IMR-90 (cell line): Measurements from ENCODE around the gene PIMREG. TPM values are rescaled to one million over a fixed set of nuclear protein-coding genes. Genes with fewer than 3 reads are reported as not detected.

Experiments
- ATAC-seq: fragments of 200-7000 bp; cut with Tn5 transposase; 2 replicates; pipeline ENCODE4 v1.9.1; 2020; ENCODE audit warnings: low read depth, mild to moderate bottlenecking, moderate library complexity
- BruUV-seq: library from RNA; stranded (reverse); fragments of 400-500 nt; replicated peaks from 2 replicates; lab custom pipeline; 2021; lab: Mats Ljungman, UMichigan
- CTCF ChIA-PET: fragments of 300-600 bp; formaldehyde crosslinking; extraction: SDS; loops from one replicate; lab custom pipeline; 2021; ENCODE audit warnings: antibody characterized with exemption; lab: Yijun Ruan, JAX
- POLR2A ChIA-PET: fragments of 300-600 bp; sonication (Branson Sonifier 250); formaldehyde crosslinking; loops from one replicate; lab custom pipeline; 2022; ENCODE audit warnings: antibody characterized with exemption; ENCODE audit not compliant: unreplicated experiment; lab: Charles Lee
- DNase-seq: peaks from one replicate; pipeline ENCODE4 v3.0.0; 2013
- H2AFZ ChIP-seq: replicated peaks from 2 replicates; pipeline ENCODE3; 2013; ENCODE audit warnings: low read length, mild to moderate bottlenecking; ENCODE audit not compliant: poor library complexity
- H2AK5ac ChIP-seq: 2 replicates; pipeline ENCODE4 v1.6.1; 2013; ENCODE audit warnings: low read depth, low read length, inconsistent platforms
- H2AK9ac ChIP-seq: replicated peaks from 2 replicates; pipeline ENCODE3; 2013; ENCODE audit warnings: mild to moderate bottlenecking, low read depth, low read length, moderate library complexity; ENCODE audit not compliant: poor library complexity
- H2BK120ac ChIP-seq: 2 replicates; pipeline ENCODE4 v1.6.1; 2013; ENCODE audit warnings: low read depth, low read length, inconsistent platforms
- H2BK15ac ChIP-seq: 3 replicates; pipeline ENCODE4 v1.6.1; 2013; ENCODE audit warnings: low read depth, low read length, inconsistent platforms
- H2BK20ac ChIP-seq: 2 replicates; pipeline ENCODE4 v1.6.1; 2013; ENCODE audit warnings: low read depth, mild to moderate bottlenecking, inconsistent platforms, low read length, moderate library complexity
- H2BK5ac ChIP-seq: 2 replicates; pipeline ENCODE4 v1.6.1; 2013; ENCODE audit warnings: mild to moderate bottlenecking, low read depth, low read length, inconsistent platforms; ENCODE audit not compliant: poor library complexity, severe bottlenecking
- H3K14ac ChIP-seq: replicated peaks from 2 replicates; pipeline ENCODE4 v1.6.1; 2013; ENCODE audit warnings: low read depth, low read length, inconsistent platforms
- H3K18ac ChIP-seq: 2 replicates; pipeline ENCODE4 v1.6.1; 2013; ENCODE audit warnings: low read depth, low read length, control low read depth
- H3K23ac ChIP-seq: 2 replicates; pipeline ENCODE4 v1.6.1; 2013; ENCODE audit warnings: low read depth, low read length, inconsistent platforms
- H3K27ac ChIP-seq: 2 replicates; pipeline ENCODE4 v1.5.1; 2013; ENCODE audit warnings: mild to moderate bottlenecking, control low read depth, low read length; ENCODE audit not compliant: insufficient read depth
- H3K27me3 ChIP-seq: 2 replicates; pipeline ENCODE4 v1.6.1; 2013; ENCODE audit warnings: low read length; ENCODE audit not compliant: control insufficient read depth, insufficient read depth
- H3K36me3 ChIP-seq: 2 replicates; pipeline ENCODE4 v1.6.1; 2013; ENCODE audit warnings: low read length, mixed read lengths; ENCODE audit not compliant: control insufficient read depth, insufficient read depth
- H3K4ac ChIP-seq: 2 replicates; pipeline ENCODE4 v1.6.1; 2013; ENCODE audit warnings: low read depth, low read length, inconsistent platforms
- H3K4me1 ChIP-seq: 2 replicates; pipeline ENCODE4 v1.6.1; 2013; ENCODE audit warnings: low read length, mixed read lengths; ENCODE audit not compliant: control insufficient read depth, insufficient read depth
- H3K4me2 ChIP-seq: 2 replicates; pipeline ENCODE4 v1.6.1; 2013; ENCODE audit warnings: low read depth, mild to moderate bottlenecking, control low read depth, low read length, moderate library complexity
- H3K4me3 ChIP-seq: 2 replicates; pipeline ENCODE4 v1.5.1; 2013; ENCODE audit warnings: low read depth, mild to moderate bottlenecking, control low read depth, low read length, moderate library complexity; ENCODE audit not compliant: insufficient read depth
- H3K56ac ChIP-seq: 2 replicates; pipeline ENCODE4 v1.6.1; 2013; ENCODE audit warnings: low read length, inconsistent platforms; ENCODE audit not compliant: insufficient read depth; ENCODE audit errors: extremely low read depth
- H3K79me1 ChIP-seq, 2 experiments: 2 replicates each; pipeline ENCODE4 v1.6.1; 2013; ENCODE audit warnings: low read length in 2 of 2, inconsistent platforms in 1 of 2, low read depth in 1 of 2
- H3K9ac ChIP-seq: 2 replicates; pipeline ENCODE4 v1.6.1; 2013; ENCODE audit warnings: low read depth, low read length, control low read depth
- H3K9me1 ChIP-seq: 2 replicates; pipeline ENCODE4 v1.6.1; 2013; ENCODE audit warnings: low read length, inconsistent platforms; ENCODE audit not compliant: insufficient read depth
- H3K9me3 ChIP-seq: 2 replicates; pipeline ENCODE4 v1.6.1; 2013; ENCODE audit warnings: low read length; ENCODE audit not compliant: control insufficient read depth, insufficient read depth
- H4K20me1 ChIP-seq: 2 replicates; pipeline ENCODE4 v1.6.1; 2013; ENCODE audit warnings: low read length, inconsistent platforms; ENCODE audit not compliant: insufficient read depth
- H4K5ac ChIP-seq: 2 replicates; pipeline ENCODE4 v1.6.1; 2013; ENCODE audit warnings: mild to moderate bottlenecking, low read depth, low read length, control low read depth
- H4K8ac ChIP-seq, 2 experiments: 2 replicates each; pipeline ENCODE4 v1.6.1; 2013; ENCODE audit warnings: low read depth in 2 of 2, low read length in 2 of 2, control low read depth in 1 of 2, inconsistent platforms in 1 of 2
- H4K91ac ChIP-seq: 2 replicates; pipeline ENCODE4 v1.6.1; 2013; ENCODE audit warnings: low read depth, low read length, inconsistent platforms; ENCODE audit not compliant: insufficient read depth
- BHLHE40 ChIP-seq: fragments of 150-350 bp; IDR thresholded peaks from 2 replicates; pipeline ENCODE4 v1.6.1; 2016; ENCODE audit warnings: mild to moderate bottlenecking, low read depth, low read length
- CEBPB ChIP-seq: IDR thresholded peaks from 2 replicates; pipeline ENCODE4 v1.6.1; 2012; ENCODE audit warnings: low read depth, low read length, improper control_type of control experiment
- CHD1 ChIP-seq: IDR thresholded peaks from 2 replicates; pipeline ENCODE4 v1.6.1; 2012; ENCODE audit warnings: low read depth, low read length, improper control_type of control experiment
- CTCF ChIP-seq: conservative IDR thresholded peaks from 2 replicates; pipeline ENCODE4 v1.5.1; 2012; ENCODE audit warnings: mild to moderate bottlenecking, low read depth, low read length, improper control_type of control experiment
- ELK1 ChIP-seq: fragments of 150-350 bp; IDR thresholded peaks from 2 replicates; pipeline ENCODE4 v1.6.1; 2016; ENCODE audit warnings: low read depth, mild to moderate bottlenecking, low read length, moderate library complexity, borderline replicate concordance
- FOS ChIP-seq: fragments of 150-350 bp; IDR thresholded peaks from 2 replicates; pipeline ENCODE4 v1.6.1; 2016; ENCODE audit warnings: low read depth, low read length
- MAFK ChIP-seq: IDR thresholded peaks from 2 replicates; pipeline ENCODE4 v1.6.1; 2012; ENCODE audit warnings: low read depth, low read length, improper control_type of control experiment
- MAZ ChIP-seq: IDR thresholded peaks from 2 replicates; pipeline ENCODE4 v1.6.1; 2012; ENCODE audit warnings: low read depth, mild to moderate bottlenecking, low read length, improper control_type of control experiment, moderate library complexity, borderline replicate concordance
- MXI1 ChIP-seq: IDR thresholded peaks from 2 replicates; pipeline ENCODE4 v1.6.1; 2012; ENCODE audit warnings: low read depth, mild to moderate bottlenecking, low read length, moderate library complexity, borderline replicate concordance
- NFE2L2 ChIP-seq: fragments of 150-350 bp; IDR thresholded peaks from 2 replicates; pipeline ENCODE4 v1.6.1; 2016; ENCODE audit warnings: low read depth, mild to moderate bottlenecking, low read length
- POLR2A ChIP-seq: IDR thresholded peaks from 2 replicates; pipeline ENCODE4 v1.6.1; 2012; ENCODE audit warnings: mild to moderate bottlenecking, low read depth, low read length
- RAD21 ChIP-seq: IDR thresholded peaks from 2 replicates; pipeline ENCODE4 v1.6.1; 2012; ENCODE audit warnings: low read length, improper control_type of control experiment
- RFX5 ChIP-seq: IDR thresholded peaks from 2 replicates; pipeline ENCODE4 v1.8.0; 2012; ENCODE audit warnings: low read depth, mild to moderate bottlenecking, low read length, moderate library complexity
- USF2 ChIP-seq: fragments of 150-350 bp; IDR thresholded peaks from 2 replicates; pipeline ENCODE4 v1.6.1; 2017; ENCODE audit warnings: mild to moderate bottlenecking, antibody characterized with exemption, low read length, low read depth
- WGBS, 2 experiments: methylation state at CpG; one replicate each; pipeline versions ENCODE4 v1.1.5 to v1.1.7; 2013; ENCODE audit warnings: missing lambda C conversion rate in 2 of 2; ENCODE audit not compliant: insufficient read length in 1 of 2; ENCODE audit errors: extremely low coverage in 2 of 2; 5-methylcytosine and 5-hydroxymethylcytosine counted together
- dilution Hi-C: fragments of 300-500 bp; cut with HindIII; formaldehyde crosslinking; loops from one replicate; pipeline ENCODE4 v1.14.3; 2018; ENCODE audit warnings: low sequenced_read_pairs; ENCODE audit not compliant: unreplicated experiment
- in situ Hi-C: fragments of 300-500 bp; cut with MboI; formaldehyde crosslinking; loops from 3 replicates; pipeline ENCODE4 v1.14.3; 2019; ENCODE audit warnings: low sequenced_read_pairs, inconsistent platforms, mixed read lengths
- intact Hi-C: fragments of 100-400 bp; cut with micrococcal nuclease; formaldehyde crosslinking; loops from 2 replicates; pipeline ENCODE4 v1.10.0; 2022
- polyA plus RNA-seq, 3 experiments: library from polyadenylated mRNA; depleted of rRNA; stranded (reverse); fragments of >200 nt; gene quantifications; 2 replicates each; pipeline ENCODE4 v1.2.3, GENCODE V29; 2012; ENCODE audit warnings: low replicate concordance in 1 of 3
- total RNA-seq: library from RNA; depleted of rRNA; stranded (reverse); fragments of >200 nt; gene quantifications from 2 replicates; pipeline ENCODE4 v1.2.3, GENCODE V29; 2012

The PIMREG gene
- total and polyA plus RNA-seq, 2 of the 4 experiments (the other 2 are of a cell fraction), result 21.5 to 25.9 TPM

DNA sequence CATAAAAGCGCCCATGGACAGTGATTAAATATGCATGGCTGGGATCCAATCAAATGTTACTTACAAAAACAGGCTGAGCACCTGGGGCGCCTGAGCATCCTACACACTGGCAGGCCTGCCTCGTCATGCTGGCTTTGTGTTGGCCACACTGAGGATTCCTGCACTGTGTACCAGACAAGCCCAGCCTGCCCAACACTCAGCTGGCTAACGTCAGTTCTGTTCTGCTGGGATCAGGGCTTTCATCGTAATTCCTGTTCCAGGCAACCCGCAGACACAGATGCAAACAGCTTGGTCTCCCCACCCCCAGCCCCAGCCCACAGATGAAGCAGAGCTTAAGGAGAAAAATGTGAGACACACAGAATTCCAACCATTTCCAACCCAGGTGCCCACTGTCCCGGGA, 30.7 kb downstream of the PIMREG start (continued):
- no peak for TF ChIP-seq CHD1
- no peak for TF ChIP-seq BHLHE40
- TF ChIP-seq FOS, result no peak
- no peak for TF ChIP-seq MAFK
- no peak for TF ChIP-seq POLR2A
- TF ChIP-seq MAZ, result no peak

DNA sequence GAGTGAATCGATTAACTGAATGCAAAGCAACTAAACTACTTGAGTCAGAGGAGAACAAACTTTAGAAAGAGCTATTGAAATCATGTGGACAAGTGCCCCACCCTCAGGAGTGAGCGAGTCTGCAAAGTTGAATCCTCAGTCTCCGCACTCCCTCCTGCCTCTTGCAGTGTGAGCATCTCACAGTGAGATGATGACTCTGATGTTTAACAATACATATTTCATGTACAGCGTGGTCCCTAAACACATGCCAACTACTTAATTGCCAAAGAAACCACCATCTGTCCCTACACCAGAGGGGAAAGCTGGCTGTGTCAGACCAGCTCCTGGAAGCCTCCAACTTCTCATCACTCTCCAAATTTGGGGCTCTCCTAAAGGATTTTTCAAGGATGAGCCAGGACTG, 31.2 kb downstream of the PIMREG start:
- H2AFZ ChIP-seq, result no peak overlapping the region
- dilution Hi-C loops, result no loop called here
- peak; percentile 17 for DNase-seq
- TF ChIP-seq POLR2A (no peak), MAFK (no peak), ELK1 (no peak), BHLHE40 (no peak), MXI1 (no peak), MAZ (no peak), CHD1 (no peak), RAD21 (no peak), RFX5 (no peak), CEBPB (no peak), USF2 (no peak), NFE2L2 (no peak), CTCF (no peak)

More for the DNA sequence above, 31.2 kb downstream of the PIMREG start:
- Histone ChIP-seq H3K23ac (no peak overlapping the region), H3K18ac (no peak overlapping the region), H2BK120ac (no peak overlapping the region), H3K27ac (no peak overlapping the region), H3K36me3 (no peaks in the 10 kb centered on the region), H3K4me2 (no peak overlapping the region), H2BK5ac (no peak overlapping the region), H4K8ac (no peak overlapping the region), H3K27me3 (peaks cover 7% of the 10 kb centered on the region; the same call in 1 of the 2 replicates), H3K4ac (no peak overlapping the region), H3K79me1 (no peaks in the 10 kb centered on the region), H4K5ac (no peak overlapping the region), H3K9me1 (peaks cover 7% of the 10 kb centered on the region; the same call in 1 of the 2 replicates), H4K91ac (no peak overlapping the region), H4K20me1 (peaks cover 5% of the 10 kb centered on the region; the same call in 1 of the 2 replicates), H3K56ac (no peak overlapping the region), H3K9ac (no peak overlapping the region), H2BK15ac (no peak overlapping the region), H2BK20ac (no peak overlapping the region), H3K9me3 (no peaks in the 10 kb centered on the region), H3K4me1 (peaks cover 13% of the 10 kb centered on the region), H2AK9ac (no peak overlapping the region), H3K14ac (no peak overlapping the region), H3K4me3 (no peak overlapping the region), H2AK5ac (no peak overlapping the region)
- CTCF ChIA-PET, result no interaction called here
- POLR2A ChIA-PET, result no interaction called here
- in situ Hi-C loops (loop anchor here (10.0 kb wide), 1 partner anchor 169 kb away; the partner anchor contains the start of genes KIAA0753 and TXNDC17), intact Hi-C loops (no loop called here)
- BruUV-seq, result no TSS peak
- no peak for ATAC-seq
- WGBS, 2 experiments, result no CpG with 5 or more reads among the region's 4 CpGs
